Measurements from ENCODE around the gene IMPA2. TPM values are rescaled to one million over a fixed set of nuclear protein-coding genes. Genes with fewer than 3 reads are reported as not detected.

The IMPA2 gene
- total and polyA plus RNA-seq, 2 of the 13 experiments (the other 11 are each of a cell fraction or from before 2014, with no cell fraction given), result 37.8 to 71.8 TPM

- TF ChIP-seq KIAA2018 (CRISPR knock-in tag; IDR thresholded peaks at IDR 0.05; ENCODE audit: borderline replicate concordance) (0 out of 2 replicates have a peak, but pooled peaks have one; percentile 34), ZNF619 (CRISPR knock-in tag; IDR thresholded peaks at IDR 0.05) (peak; percentile 66; the same call in 1 of the 2 replicates), SMAD3 (CRISPR knock-in tag; IDR thresholded peaks at IDR 0.05) (no peak; the same call in none of the 2 replicates), SRY (CRISPR knock-in tag; IDR thresholded peaks at IDR 0.05) (peak; percentile 72; the same call in 1 of the 2 replicates), POGK (CRISPR knock-in tag; conservative IDR thresholded peaks at IDR 0.05) (peak; percentile 98), ZNF761 (CRISPR knock-in tag; conservative IDR thresholded peaks at IDR 0.05) (peak; percentile 73; the same call in 1 of the 2 replicates), ATF7 (IDR thresholded peaks at IDR 0.05) (no peak), ATF7 (CRISPR knock-in tag; IDR thresholded peaks at IDR 0.05) (no peak), RBAK (CRISPR knock-in tag; IDR thresholded peaks at IDR 0.05) (no peak), ZBTB8A (CRISPR knock-in tag; IDR thresholded peaks at IDR 0.05; ENCODE audit: borderline replicate concordance, low read depth) (peak; percentile 44; the same call in 1 of the 2 replicates), KAT7 (CRISPR knock-in tag; IDR thresholded peaks at IDR 0.05; ENCODE audit: borderline replicate concordance) (peak; percentile 84), ZMAT5 (CRISPR knock-in tag; IDR thresholded peaks at IDR 0.05; ENCODE audit: borderline replicate concordance, low read depth) (no peak), HINFP (CRISPR knock-in tag; IDR thresholded peaks at IDR 0.05; ENCODE audit: low read depth) (peak; percentile 48; the same call in 1 of the 2 replicates), PAX8 (CRISPR knock-in tag; IDR thresholded peaks at IDR 0.05; ENCODE audit: borderline replicate concordance) (peak; percentile 80; the same call in 1 of the 2 replicates), ZNF343 (CRISPR knock-in tag; IDR thresholded peaks at IDR 0.05) (peak; percentile 87; the same call in 1 of the 2 replicates), KAT2B (IDR thresholded peaks at IDR 0.05; ENCODE audit: borderline replicate concordance, low read depth, low read length) (no peak), TBL1XR1 (IDR thresholded peaks at IDR 0.05; ENCODE audit: borderline replicate concordance, low read length, partially characterized antibody) (no peak)
Observed at GRCh38 chr18:11980494-11981191, 664 bp upstream of the IMPA2 start (continued).

Measured in HepG2 (cell line).